Measurements from ENCODE around the gene ENPP1. TPM values are rescaled to one million over a fixed set of nuclear protein-coding genes. Genes with fewer than 3 reads are reported as not detected.
A peak's percentile ranks its signal among the peaks of the same experiment; 100 is the strongest.

The ENPP1 gene
- total RNA-seq, 1 donor, result 16.3 TPM

DNA sequence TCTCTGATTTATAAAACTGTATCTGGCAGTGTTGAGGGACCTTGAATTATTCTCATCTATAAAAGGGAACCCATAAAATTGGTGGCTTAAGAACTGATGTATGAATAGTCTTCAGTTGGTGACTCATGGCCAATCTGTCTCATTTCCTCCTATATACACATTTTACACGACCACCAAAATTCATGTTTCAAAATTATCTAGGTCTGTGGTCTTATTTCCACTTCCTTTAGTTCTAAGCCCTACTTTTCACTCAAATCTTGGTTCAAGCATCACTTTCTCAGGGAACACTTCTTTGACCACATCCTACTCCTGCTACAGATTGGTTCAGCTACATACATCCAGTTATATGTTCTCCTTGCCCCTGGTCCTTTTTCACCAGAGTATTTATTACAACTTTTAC lies 18.6 kb upstream of the ENPP1 start:
- Histone ChIP-seq H3K9me3 (ENCODE audit: low read depth, low read length) (no peaks in the 10 kb centered on the region), H4K20me1 (ENCODE audit: insufficient read depth, low read length) (no peaks in the 10 kb centered on the region), H3K4me2 (ENCODE audit: insufficient read depth, low read length) (no peak overlapping the region), H2AFZ (ENCODE audit: low read length) (peak overlapping the region; percentile 4), H3K4me1 (ENCODE audit: insufficient read depth, low read length) (peaks cover 24% of the 10 kb centered on the region), H3K79me2 (ENCODE audit: insufficient read depth, low read length) (no peaks in the 10 kb centered on the region), H3K4me3 (ENCODE audit: insufficient read depth, low read length) (no peak overlapping the region), H3K27ac (ENCODE audit: low read depth, low read length) (peak overlapping the region; percentile 43), H3K27me3 (ENCODE audit: insufficient read depth, low read length) (no peaks in the 10 kb centered on the region), H3K36me3 (ENCODE audit: insufficient read depth, low read length) (no peaks in the 10 kb centered on the region)
- TF ChIP-seq, protein P1, sequence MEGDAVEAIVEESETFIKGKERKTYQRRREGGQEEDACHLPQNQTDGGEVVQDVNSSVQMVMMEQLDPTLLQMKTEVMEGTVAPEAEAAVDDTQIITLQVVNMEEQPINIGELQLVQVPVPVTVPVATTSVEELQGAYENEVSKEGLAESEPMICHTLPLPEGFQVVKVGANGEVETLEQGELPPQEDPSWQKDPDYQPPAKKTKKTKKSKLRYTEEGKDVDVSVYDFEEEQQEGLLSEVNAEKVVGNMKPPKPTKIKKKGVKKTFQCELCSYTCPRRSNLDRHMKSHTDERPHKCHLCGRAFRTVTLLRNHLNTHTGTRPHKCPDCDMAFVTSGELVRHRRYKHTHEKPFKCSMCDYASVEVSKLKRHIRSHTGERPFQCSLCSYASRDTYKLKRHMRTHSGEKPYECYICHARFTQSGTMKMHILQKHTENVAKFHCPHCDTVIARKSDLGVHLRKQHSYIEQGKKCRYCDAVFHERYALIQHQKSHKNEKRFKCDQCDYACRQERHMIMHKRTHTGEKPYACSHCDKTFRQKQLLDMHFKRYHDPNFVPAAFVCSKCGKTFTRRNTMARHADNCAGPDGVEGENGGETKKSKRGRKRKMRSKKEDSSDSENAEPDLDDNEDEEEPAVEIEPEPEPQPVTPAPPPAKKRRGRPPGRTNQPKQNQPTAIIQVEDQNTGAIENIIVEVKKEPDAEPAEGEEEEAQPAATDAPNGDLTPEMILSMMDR (IDR thresholded peaks at IDR 0.05; ENCODE audit: extremely low read depth, low read depth, low read length), result no peak
- DNase-seq (ENCODE audit: insufficient read length, low spot score, missing footprints), result no peak

DNA sequence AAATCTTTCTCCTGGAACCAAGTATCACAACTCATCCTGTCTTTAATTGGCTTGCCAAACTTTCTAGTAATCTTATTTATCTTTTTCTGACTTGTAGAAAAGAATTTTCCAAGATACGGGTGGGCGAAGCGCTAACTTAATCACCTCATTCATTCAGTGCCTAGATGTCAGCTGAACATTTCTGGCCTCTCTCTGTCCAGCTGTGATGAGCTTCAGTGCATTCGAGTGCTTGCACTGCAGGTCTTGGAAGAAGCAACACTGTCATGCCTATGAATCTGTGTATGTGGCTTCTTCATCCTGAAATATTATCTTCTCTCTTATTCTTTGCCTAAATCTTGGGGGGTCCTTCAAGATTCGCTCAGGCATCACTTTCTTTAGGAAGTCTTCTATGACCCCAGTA lies 16.3 kb upstream of the ENPP1 start:
- TF ChIP-seq, protein P1 (IDR thresholded peaks at IDR 0.05; ENCODE audit: extremely low read depth, low read depth, low read length), result no peak
- H2AFZ ChIP-seq (ENCODE audit: low read length), result no peak overlapping the region
- H3K79me2 ChIP-seq (ENCODE audit: insufficient read depth, low read length), result no peaks in the 10 kb centered on the region
- no peak overlapping the region for H3K27ac ChIP-seq (ENCODE audit: low read depth, low read length)
- H4K20me1 ChIP-seq (ENCODE audit: insufficient read depth, low read length), result no peaks in the 10 kb centered on the region
- H3K4me3 ChIP-seq (ENCODE audit: insufficient read depth, low read length), result no peak overlapping the region
- no peak overlapping the region for H3K4me2 ChIP-seq (ENCODE audit: insufficient read depth, low read length)
- no peaks in the 10 kb centered on the region for H3K9me3 ChIP-seq (ENCODE audit: low read depth, low read length)
- no peaks in the 10 kb centered on the region for H3K27me3 ChIP-seq (ENCODE audit: insufficient read depth, low read length)
- DNase-seq (ENCODE audit: insufficient read length, low spot score, missing footprints), result no peak
- H3K36me3 ChIP-seq (ENCODE audit: insufficient read depth, low read length), result no peaks in the 10 kb centered on the region
- peaks cover 24% of the 10 kb centered on the region for H3K4me1 ChIP-seq (ENCODE audit: insufficient read depth, low read length)

DNA sequence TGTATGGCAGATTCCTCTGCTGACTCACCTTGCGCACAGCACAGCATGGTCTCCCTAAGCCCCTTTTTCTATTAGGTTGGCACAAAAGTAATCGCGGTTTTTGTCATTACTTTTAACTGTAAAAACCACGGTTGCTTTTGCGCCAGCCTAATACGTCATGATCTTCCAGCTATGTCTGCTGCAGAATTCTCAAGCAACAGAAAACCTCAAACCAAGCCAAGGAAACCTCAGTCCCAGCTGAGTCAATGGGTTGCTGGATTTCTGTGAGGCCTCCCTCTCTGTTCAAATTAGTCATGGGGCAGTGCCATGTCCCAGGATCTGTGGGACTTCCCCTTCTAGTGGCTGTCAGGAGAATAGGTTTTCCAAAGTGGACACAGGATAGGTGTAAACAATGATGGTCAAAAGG lies 15.7 kb upstream of the ENPP1 start:
- DNase-seq (ENCODE audit: insufficient read length, low spot score, missing footprints), result peak; percentile 81
- TF ChIP-seq, protein P1 (IDR thresholded peaks at IDR 0.05; ENCODE audit: extremely low read depth, low read depth, low read length), result peak; percentile 34
- peaks cover 24% of the 10 kb centered on the region for H3K4me1 ChIP-seq (ENCODE audit: insufficient read depth, low read length)
- no peaks in the 10 kb centered on the region for H3K9me3 ChIP-seq (ENCODE audit: low read depth, low read length)
- no peak overlapping the region for H3K4me2 ChIP-seq (ENCODE audit: insufficient read depth, low read length)
- H4K20me1 ChIP-seq (ENCODE audit: insufficient read depth, low read length), result no peaks in the 10 kb centered on the region
- no peaks in the 10 kb centered on the region for H3K27me3 ChIP-seq (ENCODE audit: insufficient read depth, low read length)
- no peak overlapping the region for H3K27ac ChIP-seq (ENCODE audit: low read depth, low read length)
- H3K79me2 ChIP-seq (ENCODE audit: insufficient read depth, low read length), result no peaks in the 10 kb centered on the region
- no peaks in the 10 kb centered on the region for H3K36me3 ChIP-seq (ENCODE audit: insufficient read depth, low read length)
- H2AFZ ChIP-seq (ENCODE audit: low read length), result peak overlapping the region; percentile 12
- no peak overlapping the region for H3K4me3 ChIP-seq (ENCODE audit: insufficient read depth, low read length)

DNA sequence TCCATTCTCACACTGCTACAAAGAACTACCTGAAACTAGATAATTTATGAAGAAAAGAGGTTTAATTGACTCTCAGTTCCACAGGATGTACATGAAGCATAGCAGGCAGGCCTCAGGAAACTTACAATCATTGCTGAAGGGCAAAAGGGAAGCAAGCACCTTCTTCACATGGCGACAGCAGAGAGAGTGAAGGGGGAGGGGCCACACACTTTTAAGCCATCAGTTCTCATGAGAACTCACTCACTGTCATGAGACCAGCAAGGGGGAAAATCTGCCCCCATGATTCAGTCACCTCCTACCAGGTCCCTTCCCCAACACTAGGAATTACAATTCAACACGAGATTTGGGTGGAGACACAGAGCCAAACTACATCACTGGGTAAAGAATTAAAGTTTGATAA lies 12.5 kb upstream of the ENPP1 start:
- no peak for DNase-seq (ENCODE audit: insufficient read length, low spot score, missing footprints)
- H3K79me2 ChIP-seq (ENCODE audit: insufficient read depth, low read length), result no peaks in the 10 kb centered on the region
- TF ChIP-seq, protein P1 (IDR thresholded peaks at IDR 0.05; ENCODE audit: extremely low read depth, low read depth, low read length), result no peak
- no peaks in the 10 kb centered on the region for H3K27me3 ChIP-seq (ENCODE audit: insufficient read depth, low read length)
- H3K36me3 ChIP-seq (ENCODE audit: insufficient read depth, low read length), result no peaks in the 10 kb centered on the region
- no peak overlapping the region for H2AFZ ChIP-seq (ENCODE audit: low read length)
- H3K4me2 ChIP-seq (ENCODE audit: insufficient read depth, low read length), result no peak overlapping the region
- H3K9me3 ChIP-seq (ENCODE audit: low read depth, low read length), result no peaks in the 10 kb centered on the region
- no peak overlapping the region for H3K27ac ChIP-seq (ENCODE audit: low read depth, low read length)
- H3K4me3 ChIP-seq (ENCODE audit: insufficient read depth, low read length), result no peak overlapping the region
- H4K20me1 ChIP-seq (ENCODE audit: insufficient read depth, low read length), result no peaks in the 10 kb centered on the region
- no peaks in the 10 kb centered on the region for H3K4me1 ChIP-seq (ENCODE audit: insufficient read depth, low read length)
